Measurements from ENCODE around the gene AKAIN1. TPM values are rescaled to one million over a fixed set of nuclear protein-coding genes. Genes with fewer than 3 reads are reported as not detected.

AKAIN1 gene
- total RNA-seq, 1 experiment from 2014 or later, result not detected

DNA sequence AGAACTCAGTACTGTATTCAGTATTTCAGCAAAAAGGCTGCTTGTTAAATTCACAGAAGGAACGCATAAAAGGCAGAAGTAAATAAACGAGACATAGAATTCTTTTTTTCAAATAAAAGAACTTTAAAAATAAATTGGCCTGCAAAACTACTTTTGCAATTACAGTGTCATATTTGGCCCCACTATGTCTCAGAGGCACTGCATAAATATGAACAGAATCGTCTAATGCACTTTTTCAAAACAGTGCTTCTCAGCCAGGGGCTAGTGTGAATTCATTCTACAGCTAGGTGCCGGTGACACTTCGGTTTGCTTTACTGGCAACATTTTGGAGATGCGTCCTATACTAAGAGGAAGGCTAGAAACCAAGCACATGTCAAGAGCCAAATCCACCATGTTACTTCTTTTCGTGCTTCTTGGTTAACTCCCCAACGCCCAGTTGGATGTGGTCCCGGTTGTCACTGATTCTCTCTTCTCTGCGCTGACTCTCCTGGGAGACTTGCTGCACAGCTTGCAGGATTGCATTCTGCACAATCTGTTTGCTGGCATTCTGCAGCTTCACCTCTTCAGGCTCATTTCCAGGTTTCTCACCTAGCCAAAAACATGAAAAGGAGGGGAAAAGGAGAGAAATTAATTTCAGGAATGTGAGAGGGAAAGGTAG, 51.8 kb downstream of the AKAIN1 start:
- TF ChIP-seq, protein P1, sequence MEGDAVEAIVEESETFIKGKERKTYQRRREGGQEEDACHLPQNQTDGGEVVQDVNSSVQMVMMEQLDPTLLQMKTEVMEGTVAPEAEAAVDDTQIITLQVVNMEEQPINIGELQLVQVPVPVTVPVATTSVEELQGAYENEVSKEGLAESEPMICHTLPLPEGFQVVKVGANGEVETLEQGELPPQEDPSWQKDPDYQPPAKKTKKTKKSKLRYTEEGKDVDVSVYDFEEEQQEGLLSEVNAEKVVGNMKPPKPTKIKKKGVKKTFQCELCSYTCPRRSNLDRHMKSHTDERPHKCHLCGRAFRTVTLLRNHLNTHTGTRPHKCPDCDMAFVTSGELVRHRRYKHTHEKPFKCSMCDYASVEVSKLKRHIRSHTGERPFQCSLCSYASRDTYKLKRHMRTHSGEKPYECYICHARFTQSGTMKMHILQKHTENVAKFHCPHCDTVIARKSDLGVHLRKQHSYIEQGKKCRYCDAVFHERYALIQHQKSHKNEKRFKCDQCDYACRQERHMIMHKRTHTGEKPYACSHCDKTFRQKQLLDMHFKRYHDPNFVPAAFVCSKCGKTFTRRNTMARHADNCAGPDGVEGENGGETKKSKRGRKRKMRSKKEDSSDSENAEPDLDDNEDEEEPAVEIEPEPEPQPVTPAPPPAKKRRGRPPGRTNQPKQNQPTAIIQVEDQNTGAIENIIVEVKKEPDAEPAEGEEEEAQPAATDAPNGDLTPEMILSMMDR (IDR thresholded peaks at IDR 0.05; ENCODE audit: unreplicated experiment), result no peak
- Mint-ChIP-seq H3K27ac (ENCODE audit: unreplicated experiment) (no peak overlapping the region), H3K27me3 (ENCODE audit: unreplicated experiment) (no peaks in the 10 kb centered on the region), H3K36me3 (ENCODE audit: insufficient read depth, unreplicated experiment) (no peaks in the 10 kb centered on the region), H3K4me1 (ENCODE audit: low read depth, unreplicated experiment) (no peaks in the 10 kb centered on the region), H3K9me3 (ENCODE audit: low read depth, unreplicated experiment) (peaks cover 5% of the 10 kb centered on the region), H3K4me3 (ENCODE audit: low read depth, unreplicated experiment) (no peak overlapping the region)
- BruUV-seq (replicated peaks), result no TSS peak
- intact Hi-C loops (cut with micrococcal nuclease; ENCODE audit: unreplicated experiment), result no loop called here
- no peak for DNase-seq
- CTCF ChIA-PET, result no interaction called here

DNA sequence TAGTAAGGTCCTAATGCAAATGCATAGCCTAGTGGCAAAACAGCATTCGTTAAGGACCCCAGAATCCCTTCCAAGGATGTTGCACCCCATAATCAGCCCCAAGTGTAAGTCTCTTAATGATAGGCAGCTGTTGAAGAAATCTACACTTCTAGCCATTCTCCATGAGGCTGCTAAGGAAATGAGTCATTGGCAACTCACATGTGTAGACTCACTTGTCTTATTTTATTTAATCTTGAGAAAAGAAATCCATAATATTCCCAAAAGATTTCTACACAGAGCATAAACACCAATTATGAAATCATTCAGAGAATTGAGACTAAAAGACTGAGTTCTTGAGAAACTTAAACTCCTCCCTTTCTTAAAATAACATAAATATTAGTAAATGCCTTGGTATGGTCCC, 52.4 kb downstream of the AKAIN1 start:
- peaks cover 5% of the 10 kb centered on the region for H3K9me3 Mint-ChIP-seq (ENCODE audit: low read depth, unreplicated experiment)

GRCh38 chr18:5142859-5143258, 54.2 kb downstream of the AKAIN1 start:
- no peak for DNase-seq
- CTCF ChIA-PET, result no interaction called here
- intact Hi-C loops (cut with micrococcal nuclease; ENCODE audit: unreplicated experiment), result no loop called here
- Mint-ChIP-seq H3K36me3 (ENCODE audit: insufficient read depth, unreplicated experiment) (no peaks in the 10 kb centered on the region), H3K9me3 (ENCODE audit: low read depth, unreplicated experiment) (peaks cover 5% of the 10 kb centered on the region), H3K4me3 (ENCODE audit: low read depth, unreplicated experiment) (no peak overlapping the region), H3K27me3 (ENCODE audit: unreplicated experiment) (no peaks in the 10 kb centered on the region), H3K27ac (ENCODE audit: unreplicated experiment) (no peak overlapping the region), H3K4me1 (ENCODE audit: low read depth, unreplicated experiment) (no peaks in the 10 kb centered on the region)
- no TSS peak for BruUV-seq (replicated peaks)
- TF ChIP-seq, protein P1 (IDR thresholded peaks at IDR 0.05; ENCODE audit: unreplicated experiment), result no peak

More for the DNA sequence above, 52.4 kb downstream of the AKAIN1 start:
- BruUV-seq (replicated peaks), result no TSS peak
- TF ChIP-seq, protein P1 (IDR thresholded peaks at IDR 0.05; ENCODE audit: unreplicated experiment), result no peak
- intact Hi-C loops (cut with micrococcal nuclease; ENCODE audit: unreplicated experiment), result no loop called here
- H3K27ac Mint-ChIP-seq (ENCODE audit: unreplicated experiment), result no peak overlapping the region
- H3K36me3 Mint-ChIP-seq (ENCODE audit: insufficient read depth, unreplicated experiment), result no peaks in the 10 kb centered on the region
- no peaks in the 10 kb centered on the region for H3K4me1 Mint-ChIP-seq (ENCODE audit: low read depth, unreplicated experiment)
- H3K27me3 Mint-ChIP-seq (ENCODE audit: unreplicated experiment), result no peaks in the 10 kb centered on the region
- DNase-seq, result no peak
- no peak overlapping the region for H3K4me3 Mint-ChIP-seq (ENCODE audit: low read depth, unreplicated experiment)
- CTCF ChIA-PET, result no interaction called here

- Mint-ChIP-seq H3K4me1 (ENCODE audit: low read depth, unreplicated experiment) (no peaks in the 10 kb centered on the region), H3K27me3 (ENCODE audit: unreplicated experiment) (no peaks in the 10 kb centered on the region), H3K4me3 (ENCODE audit: low read depth, unreplicated experiment) (no peak overlapping the region), H3K9me3 (ENCODE audit: low read depth, unreplicated experiment) (peaks cover 6% of the 10 kb centered on the region), H3K27ac (ENCODE audit: unreplicated experiment) (no peak overlapping the region), H3K36me3 (ENCODE audit: insufficient read depth, unreplicated experiment) (no peaks in the 10 kb centered on the region)
- CTCF ChIA-PET, result no interaction called here
- TF ChIP-seq, protein P1 (IDR thresholded peaks at IDR 0.05; ENCODE audit: unreplicated experiment), result no peak
- DNase-seq, result no peak
- BruUV-seq (replicated peaks), result no TSS peak
- intact Hi-C loops (cut with micrococcal nuclease; ENCODE audit: unreplicated experiment), result no loop called here
Observed at GRCh38 chr18:5142131-5142530, 54.9 kb downstream of the AKAIN1 start.
